GM12873 (cell line): ENCODE measurements around the gene RBMX.

Source experiments
- TF ChIP-seq, protein P1 (sequence below): IDR thresholded peaks from 2 replicates; pipeline ENCODE4 v1.5.1; 2012; ENCODE audit warnings: low read depth, mild to moderate bottlenecking, moderate library complexity, low read length, control low read depth; ENCODE audit not compliant: insufficient read depth; ENCODE audit errors: missing control alignments

Gene RBMX

DNA sequence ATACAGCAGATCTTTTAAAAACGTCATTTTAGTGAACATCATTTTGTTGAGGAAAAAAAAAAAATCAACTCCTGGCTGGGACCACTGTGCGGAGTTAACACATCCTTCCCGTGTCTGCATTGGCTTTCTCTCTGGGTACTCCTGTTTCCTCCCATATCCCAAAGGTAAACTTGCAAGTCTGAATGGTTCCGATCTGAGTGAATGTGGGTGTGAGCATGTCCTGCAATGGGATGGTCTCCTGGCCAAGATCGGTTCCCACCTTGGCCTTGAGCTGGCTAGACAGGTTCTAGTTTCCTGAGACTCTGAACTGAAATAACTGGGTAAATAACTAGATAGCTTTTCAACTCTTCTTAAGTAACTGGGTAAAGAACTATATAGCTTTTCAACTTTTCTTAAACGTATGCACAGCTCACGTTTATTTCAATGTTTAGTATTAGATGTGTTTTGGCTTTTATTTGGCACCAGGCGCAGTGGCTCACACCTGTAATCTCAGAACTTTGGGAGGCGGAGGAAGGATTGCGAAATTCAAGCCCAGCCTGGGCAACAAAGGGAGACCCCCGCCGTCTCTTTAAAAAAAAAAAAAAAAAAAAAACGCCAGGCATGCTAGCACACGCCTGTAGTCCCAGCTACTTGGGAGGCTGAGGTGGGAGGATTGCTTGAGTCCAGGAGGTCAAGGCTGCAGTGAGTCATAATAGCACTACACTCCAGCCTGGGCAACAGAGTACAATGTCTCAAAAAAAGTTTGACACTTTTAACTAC lies 14.0 kb downstream of the RBMX start:
- TF ChIP-seq, protein P1, sequence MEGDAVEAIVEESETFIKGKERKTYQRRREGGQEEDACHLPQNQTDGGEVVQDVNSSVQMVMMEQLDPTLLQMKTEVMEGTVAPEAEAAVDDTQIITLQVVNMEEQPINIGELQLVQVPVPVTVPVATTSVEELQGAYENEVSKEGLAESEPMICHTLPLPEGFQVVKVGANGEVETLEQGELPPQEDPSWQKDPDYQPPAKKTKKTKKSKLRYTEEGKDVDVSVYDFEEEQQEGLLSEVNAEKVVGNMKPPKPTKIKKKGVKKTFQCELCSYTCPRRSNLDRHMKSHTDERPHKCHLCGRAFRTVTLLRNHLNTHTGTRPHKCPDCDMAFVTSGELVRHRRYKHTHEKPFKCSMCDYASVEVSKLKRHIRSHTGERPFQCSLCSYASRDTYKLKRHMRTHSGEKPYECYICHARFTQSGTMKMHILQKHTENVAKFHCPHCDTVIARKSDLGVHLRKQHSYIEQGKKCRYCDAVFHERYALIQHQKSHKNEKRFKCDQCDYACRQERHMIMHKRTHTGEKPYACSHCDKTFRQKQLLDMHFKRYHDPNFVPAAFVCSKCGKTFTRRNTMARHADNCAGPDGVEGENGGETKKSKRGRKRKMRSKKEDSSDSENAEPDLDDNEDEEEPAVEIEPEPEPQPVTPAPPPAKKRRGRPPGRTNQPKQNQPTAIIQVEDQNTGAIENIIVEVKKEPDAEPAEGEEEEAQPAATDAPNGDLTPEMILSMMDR: no peak

DNA sequence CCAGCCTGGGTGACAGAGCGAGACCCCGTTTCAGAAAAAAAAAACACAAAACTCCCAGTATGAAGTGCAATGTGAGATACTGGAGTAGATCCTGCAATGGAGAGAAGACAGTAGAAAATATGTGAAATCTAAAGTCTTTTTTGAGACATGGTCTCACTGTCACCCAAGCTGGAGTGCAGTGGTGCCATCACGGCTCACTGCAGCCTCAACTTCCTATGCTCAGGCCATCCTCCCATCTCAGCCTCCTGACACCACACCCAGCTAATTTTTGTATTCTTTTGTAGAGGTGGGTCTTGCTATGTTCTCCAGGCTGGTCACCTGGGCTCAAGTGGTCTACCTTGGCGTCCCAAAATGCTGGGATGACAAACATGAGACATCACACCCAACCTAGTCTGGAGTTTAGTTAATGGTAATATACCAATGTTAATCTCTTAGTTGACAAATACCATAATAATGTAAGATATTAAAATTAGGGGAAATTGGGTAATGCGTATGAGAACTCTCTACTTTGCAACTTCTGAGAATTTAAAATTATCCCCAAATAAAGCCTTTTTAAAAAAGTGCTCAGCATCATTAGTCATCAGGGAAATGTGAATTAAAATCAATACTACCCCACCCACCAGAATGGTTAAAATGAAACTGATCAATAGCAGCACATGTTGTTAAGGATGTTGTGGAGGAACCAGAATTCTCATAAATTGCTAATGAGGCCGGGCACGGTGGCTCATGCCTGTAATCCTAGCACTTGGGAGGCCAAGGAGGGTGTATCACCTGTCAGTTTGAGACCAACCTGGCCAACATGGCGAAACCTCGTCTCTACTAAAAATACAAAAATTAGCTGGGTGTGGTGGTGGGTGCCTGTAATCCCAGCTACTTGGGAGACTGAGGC lies 15.0 kb downstream of the RBMX start:
- TF ChIP-seq, protein P1: no peak

DNA sequence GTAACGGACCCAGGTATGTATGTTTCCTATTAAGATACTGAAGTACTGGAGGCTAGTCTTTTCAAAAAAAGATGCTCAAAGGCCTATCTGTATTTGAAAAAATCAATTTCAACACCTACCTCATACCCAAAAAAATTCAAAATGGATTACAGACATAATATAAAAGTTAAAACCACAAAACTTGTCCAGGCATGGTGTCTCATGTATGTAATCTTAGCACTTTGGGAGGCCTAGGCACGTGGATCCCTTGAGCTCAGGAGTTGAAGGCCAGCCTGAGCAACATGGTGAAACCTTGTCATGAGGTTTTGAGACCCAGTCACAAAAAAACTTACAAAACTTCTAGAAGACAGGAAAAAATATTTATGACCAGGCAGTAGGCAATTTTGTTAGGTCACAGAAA lies 16.7 kb downstream of the RBMX start:
- TF ChIP-seq, protein P1: no peak

DNA sequence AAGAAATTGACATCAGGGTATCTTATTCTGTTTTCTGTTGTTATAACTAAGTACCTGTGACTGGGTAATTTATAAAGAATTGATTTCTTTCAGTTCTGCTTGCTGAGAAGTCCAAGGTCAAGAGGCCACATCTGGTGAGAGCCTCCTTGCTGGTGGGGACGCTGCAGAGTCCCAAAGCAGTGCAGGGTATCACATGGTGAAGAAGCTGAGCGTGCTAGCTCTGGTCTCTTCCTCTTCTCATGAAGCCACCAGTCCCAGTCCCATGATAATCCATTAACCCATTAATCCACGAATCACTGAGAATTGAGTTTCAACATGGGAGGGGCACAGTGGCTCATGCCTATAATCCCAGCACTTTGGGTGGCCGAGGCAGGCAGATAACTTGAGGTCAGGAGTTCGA lies 18.0 kb downstream of the RBMX start:
- TF ChIP-seq, protein P1: no peak

DNA sequence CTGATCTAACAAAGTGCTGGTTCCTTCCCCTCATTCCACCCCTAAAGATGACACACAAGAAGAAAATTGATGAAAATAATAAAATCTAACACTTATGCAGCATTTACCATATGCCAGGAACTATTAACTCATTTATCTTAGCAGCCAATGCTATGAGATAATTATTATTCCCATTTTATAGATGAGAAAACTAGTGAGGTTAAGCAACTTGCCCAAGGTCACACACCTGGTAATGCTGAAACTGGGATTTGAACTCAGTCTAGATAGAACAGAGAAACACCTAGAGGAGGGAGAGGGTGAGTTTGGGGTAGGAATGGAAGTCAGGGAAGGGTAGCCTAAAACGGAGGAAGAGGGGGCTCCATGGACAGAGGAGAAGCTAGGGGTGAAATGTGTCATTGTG lies 18.6 kb downstream of the RBMX start:
- TF ChIP-seq, protein P1: no peak

DNA sequence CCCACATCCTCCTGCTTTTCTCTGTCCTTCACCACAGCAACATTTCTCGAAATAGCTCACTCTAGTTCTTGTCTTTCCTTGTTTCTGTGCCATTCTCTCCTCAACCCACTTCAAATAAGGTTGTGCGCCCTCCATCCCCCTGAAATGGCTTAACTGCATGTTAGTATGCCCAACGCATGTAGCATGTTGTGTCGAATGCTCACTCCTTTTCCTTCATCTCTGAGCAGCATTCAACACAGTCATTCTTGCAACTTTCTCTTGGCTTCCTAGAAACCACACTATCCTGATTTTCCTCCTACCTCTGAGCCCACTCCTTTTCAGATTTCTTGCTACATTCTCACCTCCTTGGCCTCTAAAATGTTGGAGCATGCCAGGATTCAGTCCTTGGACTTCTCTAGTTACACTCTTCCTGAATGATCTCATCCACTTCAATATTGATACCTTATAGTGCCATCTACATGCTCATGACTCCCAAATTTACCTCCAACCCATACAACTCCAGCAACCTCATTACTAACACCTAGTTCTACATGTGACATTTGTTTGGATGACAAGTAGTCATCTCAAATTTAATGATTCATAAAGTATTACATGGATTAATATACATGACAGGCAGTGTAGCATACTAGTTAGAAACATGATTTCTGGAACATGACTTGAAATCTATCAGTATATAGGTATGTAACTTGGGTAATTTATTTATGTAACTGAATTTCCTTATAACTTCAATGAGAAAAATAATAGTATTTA lies 22.3 kb downstream of the RBMX start:
- TF ChIP-seq, protein P1: no peak

DNA sequence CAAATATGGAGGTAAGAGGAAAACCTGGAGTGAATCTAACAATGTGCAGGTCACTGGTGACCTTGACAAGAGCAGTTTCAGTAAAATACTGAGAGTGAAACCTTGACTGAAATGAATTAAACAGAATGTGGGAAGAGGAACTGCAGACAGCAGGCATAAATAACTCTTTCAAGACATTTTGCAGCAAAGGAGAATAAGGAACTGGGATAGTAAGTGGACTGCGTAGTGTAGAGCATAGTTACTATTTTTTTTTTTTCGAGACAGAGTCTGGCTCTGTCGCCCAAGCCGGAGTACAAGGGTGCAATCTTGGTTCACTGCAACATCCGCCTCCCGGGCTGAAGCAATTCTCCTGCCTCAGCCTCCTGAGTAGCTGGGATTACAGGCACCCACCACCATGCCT lies 24.0 kb downstream of the RBMX start:
- TF ChIP-seq, protein P1: no peak
